Neuronal stem cell (in vitro differentiated cells): ENCODE results near the gene SMKR1. TPM values are rescaled to one million over a fixed set of nuclear protein-coding genes. Genes with fewer than 3 reads are reported as not detected.

Source experiments
- DNase-seq: peaks from one replicate; pipeline ENCODE4 v3.0.0-alpha.2; 2013; ENCODE audit warnings: low spot score
- H2AFZ ChIP-seq: one replicate; pipeline ENCODE4 v1.6.1; 2013; ENCODE audit warnings: mild to moderate bottlenecking, low read length, inconsistent platforms
- H2AK5ac ChIP-seq: 2 replicates; pipeline ENCODE4 v1.6.1; 2013; ENCODE audit warnings: low read depth, mild to moderate bottlenecking, inconsistent platforms, low read length, moderate library complexity, mixed read lengths
- H2BK120ac ChIP-seq: 2 replicates; pipeline ENCODE4 v1.6.1; 2013; ENCODE audit warnings: low read depth, mild to moderate bottlenecking, inconsistent platforms, low read length, moderate library complexity, mixed read lengths
- H2BK12ac ChIP-seq: one replicate; pipeline ENCODE4 v1.6.1; 2013; ENCODE audit warnings: low read length, inconsistent platforms
- H2BK15ac ChIP-seq: 2 replicates; pipeline ENCODE4 v1.6.1; 2013; ENCODE audit warnings: mild to moderate bottlenecking, low read length, inconsistent platforms, mixed read lengths
- H2BK5ac ChIP-seq: one replicate; pipeline ENCODE4 v1.6.1; 2013; ENCODE audit warnings: inconsistent platforms, mild to moderate bottlenecking, low read length, moderate library complexity
- H3K14ac ChIP-seq: one replicate; pipeline ENCODE4 v1.6.1; 2013; ENCODE audit warnings: low read length, inconsistent platforms
- H3K18ac ChIP-seq: 2 replicates; pipeline ENCODE4 v1.6.1; 2013; ENCODE audit warnings: low read length, inconsistent platforms
- H3K23ac ChIP-seq: 2 replicates; pipeline ENCODE4 v1.6.1; 2013; ENCODE audit warnings: low read depth, mild to moderate bottlenecking, mixed read lengths, low read length, inconsistent platforms; ENCODE audit not compliant: poor library complexity
- H3K27ac ChIP-seq: replicated peaks from 3 replicates; pipeline ENCODE4 v1.5.1; 2013; ENCODE audit warnings: low read length, inconsistent platforms
- H3K27me3 ChIP-seq, 3 experiments: 2 replicates each; pipeline ENCODE4 v1.6.1; 2013; ENCODE audit warnings: low read length in 3 of 3, mild to moderate bottlenecking in 2 of 3, inconsistent platforms in 1 of 3, low read depth in 1 of 3, mixed read lengths in 1 of 3, moderate library complexity in 1 of 3; ENCODE audit not compliant: control insufficient read depth in 3 of 3, insufficient read depth in 3 of 3
- H3K36me3 ChIP-seq, 2 donors: replicated peaks in 1 of 2; 2 replicates each; pipeline ENCODE4 v1.6.1; 2013; ENCODE audit warnings: low read length in 2 of 2; ENCODE audit not compliant: control insufficient read depth in 2 of 2, insufficient read depth in 2 of 2
- H3K4ac ChIP-seq: 2 replicates; pipeline ENCODE4 v1.6.1; 2013; ENCODE audit warnings: inconsistent platforms, mild to moderate bottlenecking, low read length, moderate library complexity
- H3K4me1 ChIP-seq, 2 donors: 1 replicate in 1 of 2; 2 replicates in 1 of 2; pipeline ENCODE4 v1.6.1; 2013; ENCODE audit warnings: low read length in 2 of 2, low read depth in 1 of 2; ENCODE audit not compliant: control insufficient read depth in 2 of 2, insufficient read depth in 1 of 2
- H3K4me2 ChIP-seq: one replicate; pipeline ENCODE4 v1.6.1; 2013; ENCODE audit warnings: mild to moderate bottlenecking, low read length, inconsistent platforms; ENCODE audit not compliant: insufficient read depth, poor library complexity, severe bottlenecking
- H3K4me3 ChIP-seq, 2 donors: 2 replicates each; pipeline ENCODE4 v1.5.1; 2013; ENCODE audit warnings: low read length in 2 of 2, mild to moderate bottlenecking in 2 of 2, inconsistent platforms in 1 of 2, moderate library complexity in 1 of 2
- H3K79me1 ChIP-seq: one replicate; pipeline ENCODE4 v1.6.1; 2013; ENCODE audit warnings: low read depth, mild to moderate bottlenecking, inconsistent platforms, low read length, moderate library complexity
- H3K9ac ChIP-seq: one replicate; pipeline ENCODE4 v1.6.1; 2013; ENCODE audit warnings: mild to moderate bottlenecking, low read depth, low read length, inconsistent platforms; ENCODE audit not compliant: poor library complexity
- H3K9me3 ChIP-seq, 2 donors: replicated peaks in 1 of 2; 2 replicates each; pipeline versions ENCODE3 to v1.6.1; 2013; ENCODE audit warnings: low read length in 2 of 2, mild to moderate bottlenecking in 2 of 2, inconsistent platforms in 1 of 2, low read depth in 1 of 2, mixed read lengths in 1 of 2, moderate library complexity in 1 of 2; ENCODE audit not compliant: control insufficient read depth in 2 of 2, insufficient read depth in 1 of 2
- H4K8ac ChIP-seq: one replicate; pipeline ENCODE4 v1.6.1; 2013; ENCODE audit warnings: low read depth, mild to moderate bottlenecking, inconsistent platforms, low read length, moderate library complexity
- H4K91ac ChIP-seq: one replicate; pipeline ENCODE4 v1.6.1; 2013; ENCODE audit warnings: low read length, low read depth, mild to moderate bottlenecking, inconsistent platforms; ENCODE audit not compliant: poor library complexity
- WGBS, 2 donors: extraction: QIAGEN DNeasy Blood & Tissue Kit; methylation state at CpG; one replicate each; pipeline ENCODE4 v1.1.7; 2013; ENCODE audit warnings: missing lambda C conversion rate in 2 of 2, mixed read lengths in 1 of 2; ENCODE audit not compliant: insufficient read length in 2 of 2, insufficient replicate concordance in 1 of 2; ENCODE audit errors: extremely low coverage in 2 of 2; 5-methylcytosine and 5-hydroxymethylcytosine counted together
- polyA plus RNA-seq, 2 experiments: library from polyadenylated mRNA; stranded (reverse); fragments of 200-250 nt; gene quantifications; one replicate each; pipeline ENCODE4 v1.2.3, GENCODE V29; 2013

Gene SMKR1
- polyA plus RNA-seq (2013, experiment 1 of 2), result 3.5 TPM
- polyA plus RNA-seq (2013, experiment 2 of 2), result 3.6 TPM

- H2BK12ac ChIP-seq, result no peak within 1 kb of the TSS
Measured at GRCh38 chr7:129501760-129502707, at the start of gene SMKR1. Gene SMKR1, plus strand, starts transcription at chr7:129502531. Its CDS starts 294 bp downstream, at chr7:129502825.

GRCh38 chr7:129452589-129453231 is 49.6 kb upstream of the SMKR1 start:
- no peaks in the 10 kb centered on the region for H3K27me3 ChIP-seq
- no peak overlapping the region for H4K91ac ChIP-seq
- no peak overlapping the region for H3K4ac ChIP-seq
- no peak overlapping the region for H2BK5ac ChIP-seq
- H3K4me3 ChIP-seq, result no peak overlapping the region
- no peak overlapping the region for H2BK120ac ChIP-seq
- H3K79me1 ChIP-seq, result no peaks in the 10 kb centered on the region
- H3K36me3 ChIP-seq, result peaks cover 16 to 91% of the 10 kb centered on the region in 2 donors
- H3K9ac ChIP-seq, result no peak overlapping the region
- no CpG with 5 or more reads among the region's 2 CpGs for WGBS, 2 donors
- no peak overlapping the region for H3K27ac ChIP-seq
- no peak overlapping the region for H3K23ac ChIP-seq
- H3K4me1 ChIP-seq, result peaks cover 0 to 4% of the 10 kb centered on the region in 2 donors
- H3K4me2 ChIP-seq, result no peak overlapping the region
- no peak overlapping the region for H4K8ac ChIP-seq
- no peak overlapping the region for H3K18ac ChIP-seq
- no peak overlapping the region for H2BK15ac ChIP-seq
- H2AFZ ChIP-seq, result no peak overlapping the region
- H2BK12ac ChIP-seq, result no peak overlapping the region
- H2AK5ac ChIP-seq, result no peak overlapping the region
- peaks cover 2 to 26% of the 10 kb centered on the region in 2 donors for H3K9me3 ChIP-seq
- DNase-seq, result no peak
- no peak overlapping the region for H3K14ac ChIP-seq

More at GRCh38 chr7:129501760-129502707, at the start of gene SMKR1:
- H2BK120ac ChIP-seq, result no peak within 1 kb of the TSS
- peaks cover 3 to 8% of the 10 kb centered on the region in 2 donors for H3K4me1 ChIP-seq
- H3K23ac ChIP-seq, result peak within 1 kb of the TSS; percentile 73
- peak within 1 kb of the TSS; percentile 99 for H3K4me2 ChIP-seq
- WGBS, 2 donors, result no CpG with 5 or more reads among the region's 89 CpGs
- H3K27ac ChIP-seq, result no peak within 1 kb of the TSS
- no peak within 1 kb of the TSS for H3K4ac ChIP-seq
- peaks cover 0 to 19% (median 3%) of the 10 kb centered on the region in 3 experiments for H3K27me3 ChIP-seq
- no peaks in the 10 kb centered on the region for H3K9me3 ChIP-seq
- no peak within 1 kb of the TSS for H2BK15ac ChIP-seq
- H3K79me1 ChIP-seq, result no peaks in the 10 kb centered on the region
- peak within 1 kb of the TSS; percentile 43 for H4K8ac ChIP-seq
- H2AK5ac ChIP-seq, result peak within 1 kb of the TSS; percentile 9
- H3K14ac ChIP-seq, result peak within 1 kb of the TSS; percentile 82
- H3K36me3 ChIP-seq, result no peaks in the 10 kb centered on the region
- H3K18ac ChIP-seq, result peak within 1 kb of the TSS; percentile 93
- peak within 1 kb of the TSS; percentile 99 for H2AFZ ChIP-seq
- H3K9ac ChIP-seq, result peak within 1 kb of the TSS; percentile 91
- DNase-seq, result peak; percentile 58
- H2BK5ac ChIP-seq, result no peak within 1 kb of the TSS
- H3K4me3 ChIP-seq, result peak within 1 kb of the TSS; percentile 59 to 90
- no peak within 1 kb of the TSS for H4K91ac ChIP-seq

- Histone ChIP-seq H2BK5ac (no peak overlapping the region), H3K27me3 (no peaks in the 10 kb centered on the region), H3K27ac (no peak overlapping the region), H2BK12ac (no peak overlapping the region), H3K23ac (no peak overlapping the region), H2BK120ac (no peak overlapping the region), H2AK5ac (no peak overlapping the region), H3K4me3 (no peak overlapping the region), H3K79me1 (no peaks in the 10 kb centered on the region), H3K4me2 (no peak overlapping the region), H4K8ac (no peak overlapping the region), H3K36me3 (peaks cover 23 to 93% of the 10 kb centered on the region in 2 donors), H2BK15ac (no peak overlapping the region), H3K14ac (no peak overlapping the region), H3K4me1 (peaks cover 0 to 4% of the 10 kb centered on the region in 2 donors), H3K18ac (no peak overlapping the region), H2AFZ (no peak overlapping the region), H3K9ac (no peak overlapping the region), H4K91ac (no peak overlapping the region), H3K9me3 (peaks cover 0 to 17% of the 10 kb centered on the region in 2 donors), H3K4ac (no peak overlapping the region)
- no CpG with 5 or more reads among the region's 1 CpG for WGBS, 2 donors
- no peak for DNase-seq
Measured at GRCh38 chr7:129453510-129454248, 48.7 kb upstream of the SMKR1 start.
